Heart right ventricle (tissue), 16 donors: ENCODE data around the gene SDK2. TPM values are rescaled to one million over a fixed set of nuclear protein-coding genes. Genes with fewer than 3 reads are reported as not detected.

Experiments used
- ATAC-seq, 8 donors: fragments of 200-7000 bp; cut with Tn5 transposase; one replicate each; pipeline ENCODE4 v1.9.1; 2020; ENCODE audit warnings: mild to moderate bottlenecking in 8 of 8, moderate library complexity in 8 of 8, moderate number of reproducible peaks in 1 of 8
- DNase-seq, 2 donors: peaks; one replicate each; pipeline ENCODE4 v3.0.0-alpha.2; 2020
- H3K27ac ChIP-seq, 10 donors: fragments of 200-600 bp; sonication (generic) in 2 of 10; one replicate each; pipeline versions ENCODE4 v1.5.0 to v1.8.0; 2020 to 2022; ENCODE audit warnings: mild to moderate bottlenecking in 3 of 10
- H3K27me3 ChIP-seq, 7 donors: fragments of 200-600 bp; one replicate each; pipeline ENCODE4 v1.8.0; 2021 to 2022; ENCODE audit warnings: mild to moderate bottlenecking in 2 of 7
- H3K36me3 ChIP-seq, 9 donors: fragments of 200-600 bp; sonication (generic) in 1 of 9; one replicate each; pipeline versions ENCODE4 v1.5.0 to v1.8.0; 2020 to 2022; ENCODE audit warnings: mild to moderate bottlenecking in 2 of 9
- H3K4me1 ChIP-seq, 9 donors: fragments of 200-600 bp; sonication (generic) in 1 of 9; one replicate each; pipeline versions ENCODE4 v1.5.0 to v1.8.0; 2020 to 2022; ENCODE audit warnings: mild to moderate bottlenecking in 4 of 9
- H3K4me3 ChIP-seq, 10 donors: fragments of 200-600 bp; sonication (generic) in 2 of 10; one replicate each; pipeline versions ENCODE4 v1.5.0 to v1.8.0; 2020 to 2022; ENCODE audit warnings: mild to moderate bottlenecking in 7 of 10, moderate library complexity in 2 of 10
- H3K9me3 ChIP-seq, 11 donors: fragments of 200-600 bp in 10 of 11; sonication (generic) in 2 of 11; one replicate each; pipeline versions ENCODE4 v1.5.0 to v1.8.0; 2013 to 2022; ENCODE audit warnings: mild to moderate bottlenecking in 2 of 11, control low read depth in 1 of 11, moderate library complexity in 1 of 11
- CTCF ChIP-seq, 9 donors: fragments of 200-600 bp; sonication (generic) in 2 of 9; IDR thresholded peaks; one replicate each; pipeline versions ENCODE4 v1.5.0 to v1.8.0; 2021 to 2022; ENCODE audit warnings: antibody characterized with exemption in 9 of 9, mild to moderate bottlenecking in 5 of 9, moderate library complexity in 1 of 9
- WGBS, 2 donors: extraction: QIAGEN DNeasy Blood & Tissue Kit; methylation state at CpG; one replicate each; pipeline ENCODE4 v1.1.7; 2013; ENCODE audit warnings: inconsistent platforms in 1 of 2; 5-methylcytosine and 5-hydroxymethylcytosine counted together
- intact Hi-C, 10 donors: fragments of 100-400 bp; cut with DNase I; formaldehyde crosslinking; loops; one replicate each; pipeline versions ENCODE4 v1.11.1 to v1.14.2; 2022
- polyA plus RNA-seq, 2 donors: library from polyadenylated mRNA; stranded (reverse); fragments of 200-250 nt; gene quantifications; one replicate each; pipeline ENCODE4 v1.2.3, GENCODE V29; 2013
- total RNA-seq, 10 donors: library from RNA; stranded (reverse); fragmentation: NEBNext Ultra II Directional in 3 of 10; extraction: Animal tissue kit (Norgen Biotek cat#: 25700) in 3 of 10; gene quantifications; one replicate each; pipeline versions ENCODE4 v1.2.1 to v1.2.4, GENCODE V29; 2021 to 2023
- donor health status: Arrhythmogenic right ventricular cardiomyopathy.
- donor health status: ischemic (EF 13 %, LVEDD 7.1; RV severe dilation, severe dysfunction).
- donor health status: healthy with polysubstance abuse.
- donor health status: DM: no; HTN: yes; CAD: no.
- donor health status: DM: no; HTN: no; CAD: no.
- donor health status: ischemic (EF 25% LVEDD 6.9; RV normal size, moderate dysfunction).
- donor health status: ischemic (EF 25% LVEDD 5.7; RV mildly dilated, moderate dysfunction).
- donor health status: healthy.
- donor health status: DM: yes; HTN: yes; CAD: no.
- donor health status: Ischemic cardiomyopathy.
- donor health status: ischemic (EF 35%, LVEDD 5.7; RV mildly dilated, moderate dysfunction).
- donor health status: nonischemic (EF 11% LVEDD 7.7; RV severe dilation, severe dysfunction).
- donor health status: DM: yes; HTN: yes; CAD: no.
- donor health status: PGD.
- donor health status: ischemic (EF 29% LVEDD 5.4; RV normal size, mild dysfunction).
- donor health status: nonischemic (EF 23%, LVEDD 6.1; RV moderate dilation, normal function).

SDK2 gene
- total and polyA plus RNA-seq, 12 donors = 0.44 to 4.2 (median 1.9) TPM

- no peaks in the 10 kb centered on the region for H3K27me3 ChIP-seq
- H3K4me3 ChIP-seq = no peak overlapping the region
- no peak for TF ChIP-seq CTCF (IDR thresholded peaks at IDR 0.05)
- ATAC-seq (no peak), DNase-seq (no peak)
- H3K4me1 ChIP-seq = peaks cover 0 to 15% (median 3%) of the 10 kb centered on the region in 9 donors
- H3K27ac ChIP-seq = no peak overlapping the region
- 95 to 98% methylated on average over 17 of the region's 17 CpGs for WGBS, 2 donors
- H3K9me3 ChIP-seq = no peaks in the 10 kb centered on the region
- intact Hi-C loops = no loop called here
- H3K36me3 ChIP-seq = no peaks in the 10 kb centered on the region
Measured at GRCh38 chr17:73397856-73398540, 246.2 kb downstream of the SDK2 start.

GRCh38 chr17:73397278-73397826 is 246.9 kb downstream of the SDK2 start:
- no peak for DNase-seq
- no peak for TF ChIP-seq CTCF (IDR thresholded peaks at IDR 0.05)
- intact Hi-C loops = no loop called here

GRCh38 chr17:73396431-73397277 is 247.6 kb downstream of the SDK2 start:
- WGBS, 2 donors = 84% methylated on average over 21 of the region's 21 CpGs
- intact Hi-C loops = no loop called here

More at GRCh38 chr17:73397278-73397826, 246.9 kb downstream of the SDK2 start:
- no peak overlapping the region for H3K27ac ChIP-seq
- H3K27me3 ChIP-seq = no peaks in the 10 kb centered on the region
- ATAC-seq = peak in 2 of 8 donors; percentile 13 to 16
- no peak overlapping the region for H3K4me3 ChIP-seq
- H3K4me1 ChIP-seq = peaks cover 0 to 14% (median 3%) of the 10 kb centered on the region in 9 donors
- 83 to 90% methylated on average over 17 of the region's 17 CpGs for WGBS, 2 donors
- H3K9me3 ChIP-seq = no peaks in the 10 kb centered on the region
- no peaks in the 10 kb centered on the region for H3K36me3 ChIP-seq

More at GRCh38 chr17:73396431-73397277, 247.6 kb downstream of the SDK2 start:
- H3K27ac ChIP-seq = no peak overlapping the region
- DNase-seq = no peak
- peaks cover 0 to 7% (median 0%) of the 10 kb centered on the region in 9 donors for H3K4me1 ChIP-seq
- no peaks in the 10 kb centered on the region for H3K36me3 ChIP-seq
- no peaks in the 10 kb centered on the region for H3K27me3 ChIP-seq
- ATAC-seq = no peak
- TF ChIP-seq CTCF (IDR thresholded peaks at IDR 0.05) = no peak
- no peak overlapping the region for H3K4me3 ChIP-seq
- H3K9me3 ChIP-seq = no peaks in the 10 kb centered on the region
